Prostate gland (tissue), 2 donors: ENCODE results near the gene C20orf202.

Experiments
- POLR2AphosphoS5 ChIP-seq: sonication (generic); formaldehyde crosslinking; IDR thresholded peaks from one replicate; pipeline ENCODE4 v1.6.1; 2017; ENCODE audit warnings: antibody characterized with exemption
- TF ChIP-seq, protein P1 (sequence below), 4 experiments: fragments of 200-600 bp in 2 of 4; fragments of 450-650 bp in 2 of 4; sonication (generic) in 2 of 4; IDR thresholded peaks; 1 replicate in 3 of 4; 2 replicates in 1 of 4; pipeline ENCODE4 v1.5.1; 2016 to 2019; ENCODE audit warnings: antibody characterized with exemption in 4 of 4, mild to moderate bottlenecking in 2 of 4, moderate library complexity in 2 of 4

GRCh38 chr20:1165521-1165920 lies 37.7 kb upstream of the C20orf202 start:
- TF ChIP-seq, protein P1, sequence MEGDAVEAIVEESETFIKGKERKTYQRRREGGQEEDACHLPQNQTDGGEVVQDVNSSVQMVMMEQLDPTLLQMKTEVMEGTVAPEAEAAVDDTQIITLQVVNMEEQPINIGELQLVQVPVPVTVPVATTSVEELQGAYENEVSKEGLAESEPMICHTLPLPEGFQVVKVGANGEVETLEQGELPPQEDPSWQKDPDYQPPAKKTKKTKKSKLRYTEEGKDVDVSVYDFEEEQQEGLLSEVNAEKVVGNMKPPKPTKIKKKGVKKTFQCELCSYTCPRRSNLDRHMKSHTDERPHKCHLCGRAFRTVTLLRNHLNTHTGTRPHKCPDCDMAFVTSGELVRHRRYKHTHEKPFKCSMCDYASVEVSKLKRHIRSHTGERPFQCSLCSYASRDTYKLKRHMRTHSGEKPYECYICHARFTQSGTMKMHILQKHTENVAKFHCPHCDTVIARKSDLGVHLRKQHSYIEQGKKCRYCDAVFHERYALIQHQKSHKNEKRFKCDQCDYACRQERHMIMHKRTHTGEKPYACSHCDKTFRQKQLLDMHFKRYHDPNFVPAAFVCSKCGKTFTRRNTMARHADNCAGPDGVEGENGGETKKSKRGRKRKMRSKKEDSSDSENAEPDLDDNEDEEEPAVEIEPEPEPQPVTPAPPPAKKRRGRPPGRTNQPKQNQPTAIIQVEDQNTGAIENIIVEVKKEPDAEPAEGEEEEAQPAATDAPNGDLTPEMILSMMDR (IDR thresholded peaks at IDR 0.05): no peak
- TF ChIP-seq POLR2AphosphoS5: no peak
